Measurements from ENCODE around the gene CDCA7L.

The CDCA7L gene, protein sequence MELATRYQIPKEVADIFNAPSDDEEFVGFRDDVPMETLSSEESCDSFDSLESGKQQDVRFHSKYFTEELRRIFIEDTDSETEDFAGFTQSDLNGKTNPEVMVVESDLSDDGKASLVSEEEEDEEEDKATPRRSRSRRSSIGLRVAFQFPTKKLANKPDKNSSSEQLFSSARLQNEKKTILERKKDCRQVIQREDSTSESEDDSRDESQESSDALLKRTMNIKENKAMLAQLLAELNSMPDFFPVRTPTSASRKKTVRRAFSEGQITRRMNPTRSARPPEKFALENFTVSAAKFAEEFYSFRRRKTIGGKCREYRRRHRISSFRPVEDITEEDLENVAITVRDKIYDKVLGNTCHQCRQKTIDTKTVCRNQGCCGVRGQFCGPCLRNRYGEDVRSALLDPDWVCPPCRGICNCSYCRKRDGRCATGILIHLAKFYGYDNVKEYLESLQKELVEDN

DNA sequence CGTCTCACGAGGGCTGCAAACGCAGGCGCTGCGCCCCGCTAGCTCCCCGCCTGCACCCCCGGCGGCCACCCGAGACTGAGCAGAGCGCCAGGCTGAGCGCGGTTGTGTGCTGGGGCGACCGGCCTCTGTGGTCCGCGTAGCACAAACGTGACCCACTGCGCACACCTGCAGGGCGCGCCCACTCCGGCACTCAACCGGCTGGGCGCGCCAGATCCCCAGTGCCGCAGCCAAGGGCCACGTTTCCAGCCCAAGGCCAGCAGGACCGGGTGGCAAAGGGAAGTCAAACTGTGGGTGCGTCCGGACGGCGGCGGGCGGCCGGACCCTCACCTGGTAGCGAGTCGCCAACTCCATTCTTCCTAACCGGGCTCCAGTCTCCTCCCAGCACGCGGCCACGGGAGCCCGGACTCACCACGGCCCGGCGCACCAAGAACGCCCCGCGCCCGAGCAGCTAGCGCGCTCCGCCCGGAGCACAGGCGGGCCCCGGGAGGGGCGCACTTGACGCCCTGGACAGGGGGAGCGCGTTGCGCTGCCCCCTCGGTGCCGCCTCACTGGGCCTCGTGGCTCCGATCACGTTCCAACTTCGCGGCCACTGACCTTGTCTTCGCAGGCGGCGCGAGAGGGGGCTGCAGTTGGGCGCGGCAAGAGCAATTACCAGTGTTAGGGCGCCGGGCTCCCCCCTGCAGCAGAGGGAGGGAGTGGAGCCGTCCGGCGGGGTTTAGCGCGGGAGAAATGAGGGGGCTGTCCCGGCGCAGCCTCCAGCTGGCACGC is at the start of gene CDCA7L:
TSS of gene CDCA7L (minus strand) at position 446 of the 768 bp plus-strand sequence. CDS start at position 351, 95 bp downstream.
- no peak for DNase-seq

DNA sequence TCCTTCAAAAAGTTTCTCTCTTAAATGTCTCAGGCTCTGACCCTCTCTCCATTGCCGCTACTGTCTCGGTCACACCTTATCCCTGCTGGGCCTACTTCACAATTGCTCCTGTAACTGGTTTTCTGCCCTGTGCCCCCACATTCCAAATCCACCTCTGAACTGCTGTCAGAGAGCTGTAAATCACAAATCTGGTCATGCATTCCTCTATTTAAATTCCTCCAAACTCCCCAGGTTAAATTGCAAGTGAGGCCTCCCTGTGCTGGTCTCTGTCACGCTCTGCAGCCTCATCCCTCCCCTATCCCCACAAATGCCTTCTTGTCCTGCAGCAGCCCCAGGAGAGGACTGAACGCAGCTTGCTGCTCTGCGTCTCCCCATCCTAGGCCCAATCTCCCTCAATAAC is 40.4 kb upstream of the CDCA7L start:
- DNase-seq, result no peak

DNA sequence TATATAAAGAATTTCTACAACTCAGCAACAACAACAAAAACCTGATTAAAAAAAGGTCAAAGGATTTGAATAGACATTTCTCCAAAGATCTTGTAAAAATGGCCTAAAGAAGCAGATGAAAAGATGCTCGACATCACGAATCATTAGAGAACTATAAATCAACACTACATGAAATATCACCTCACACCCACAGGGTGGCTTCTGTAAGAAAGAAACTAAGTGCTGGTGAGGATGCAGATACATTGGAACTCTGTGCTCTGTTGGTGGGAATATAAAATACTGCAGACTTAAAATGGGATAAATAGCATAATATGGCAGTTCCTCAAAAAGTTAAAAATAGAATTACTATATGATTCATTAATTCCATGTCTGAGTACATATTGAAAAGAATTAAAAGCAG is 38.3 kb upstream of the CDCA7L start:
- no peak for DNase-seq

DNA sequence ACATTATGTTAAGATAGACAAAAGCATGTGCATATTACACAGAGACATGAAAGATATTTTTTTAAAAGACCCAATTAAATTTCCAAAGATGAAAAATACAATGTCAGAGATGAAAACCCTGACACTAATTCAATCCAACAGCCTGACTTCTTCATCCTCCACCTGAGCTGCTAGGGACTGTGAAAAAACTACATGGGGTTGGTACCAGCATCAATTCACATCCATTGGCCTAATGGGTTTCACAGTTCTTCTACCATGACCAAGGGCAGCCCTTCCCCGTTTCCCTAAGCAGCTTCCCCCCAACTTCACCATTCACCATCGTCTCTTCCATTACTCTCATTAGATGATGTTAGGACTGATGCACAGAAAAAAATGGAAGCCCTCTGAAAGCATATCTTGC is 37.4 kb upstream of the CDCA7L start:
- no peak for DNase-seq

DNA sequence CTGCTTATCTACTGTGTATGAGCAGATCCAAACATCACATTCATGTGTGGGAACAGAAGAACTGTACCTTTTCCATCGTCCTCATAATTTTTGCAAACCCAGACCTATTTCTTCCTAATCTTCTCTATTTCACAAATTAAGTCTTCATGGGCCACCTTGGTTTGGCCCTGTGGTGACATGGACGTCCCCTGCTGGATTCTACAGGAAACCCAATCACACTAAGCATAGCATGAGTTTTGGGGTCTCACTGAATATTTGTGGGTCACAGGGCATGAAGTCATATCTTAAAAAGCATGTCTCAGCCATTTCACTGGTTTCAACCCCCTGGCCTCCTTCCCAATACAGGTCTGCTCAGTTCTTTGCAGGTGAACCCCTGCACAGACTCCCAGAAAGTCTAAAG is 35.8 kb upstream of the CDCA7L start:
- DNase-seq, result no peak

DNA sequence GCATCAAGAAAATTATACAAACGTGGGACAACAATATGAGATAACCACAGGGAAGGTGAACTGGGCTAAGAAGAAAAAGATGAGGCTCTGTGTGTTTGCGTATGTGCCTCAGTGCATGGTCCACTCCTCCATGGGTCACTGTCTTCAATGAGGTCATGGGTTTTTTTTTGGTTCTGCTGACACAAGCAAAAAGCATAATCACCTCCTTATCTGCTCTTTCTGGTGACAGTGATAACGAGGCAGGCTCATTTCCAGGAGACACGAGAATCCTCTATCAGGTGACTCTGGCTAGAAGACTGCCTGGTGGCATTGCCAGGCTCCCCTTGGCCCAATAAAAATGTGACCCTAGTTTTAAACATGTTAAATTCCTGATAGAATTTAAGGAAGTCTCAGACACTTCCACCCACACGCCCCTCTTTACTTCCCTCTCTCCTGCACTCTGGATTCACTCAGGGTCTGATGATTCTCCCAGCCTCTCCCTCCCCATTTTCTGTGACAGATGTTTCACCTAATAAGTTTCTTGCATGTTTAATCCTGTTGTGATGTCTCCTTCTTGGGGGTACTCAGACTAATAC is 35.3 kb upstream of the CDCA7L start:
- no peak for DNase-seq

DNA sequence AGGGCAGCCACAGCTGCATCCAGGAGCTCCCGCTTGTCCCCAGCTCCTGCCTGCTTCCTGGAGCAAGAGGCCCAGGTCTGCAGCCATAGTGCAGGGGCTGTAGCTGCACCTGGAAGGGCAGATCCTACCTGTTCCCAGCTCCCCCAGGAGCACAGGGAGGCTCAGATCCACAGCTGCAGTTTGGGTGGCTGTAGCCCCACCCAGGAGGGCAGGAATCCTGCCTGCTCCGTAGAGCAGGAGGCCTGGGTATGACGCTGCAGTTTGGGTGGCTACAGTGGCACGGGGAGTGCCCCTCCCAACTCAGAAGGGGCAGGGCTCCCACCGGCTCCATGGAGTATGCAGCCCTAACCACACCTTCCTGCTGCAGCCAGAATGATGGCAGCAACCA is 26.7 kb upstream of the CDCA7L start:
- no peak for DNase-seq

DNA sequence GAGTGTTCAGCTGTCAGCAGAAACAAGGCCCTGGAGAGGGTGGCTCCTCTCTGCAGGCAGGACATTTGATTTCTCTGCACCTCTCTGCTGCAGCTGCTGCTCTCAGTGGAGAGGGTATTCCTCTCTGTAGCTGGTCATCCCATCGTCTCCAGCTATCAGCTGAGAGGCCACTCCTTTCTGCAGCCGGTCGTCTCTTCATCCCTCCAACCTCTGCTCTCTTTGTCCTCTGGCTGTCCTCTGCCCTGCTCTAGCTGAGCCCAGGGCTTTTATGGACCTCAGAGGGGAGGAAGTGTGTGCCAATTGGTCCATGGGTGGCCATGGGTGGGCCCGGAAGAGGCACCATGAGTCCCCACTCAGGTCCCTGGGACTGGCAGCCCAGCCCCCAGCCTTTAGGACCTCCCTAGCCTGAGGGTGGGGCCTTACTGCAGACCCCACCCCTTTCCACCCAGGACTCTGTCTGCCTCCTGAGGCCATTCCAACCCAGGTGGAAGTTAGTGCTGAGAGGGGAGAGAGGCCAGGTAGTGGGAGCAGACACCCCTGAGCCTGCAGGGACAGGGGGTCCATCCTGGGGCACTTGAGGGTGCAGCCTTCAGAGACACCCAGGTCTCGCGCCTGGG is 26.2 kb upstream of the CDCA7L start:
- DNase-seq, result no peak

DNA sequence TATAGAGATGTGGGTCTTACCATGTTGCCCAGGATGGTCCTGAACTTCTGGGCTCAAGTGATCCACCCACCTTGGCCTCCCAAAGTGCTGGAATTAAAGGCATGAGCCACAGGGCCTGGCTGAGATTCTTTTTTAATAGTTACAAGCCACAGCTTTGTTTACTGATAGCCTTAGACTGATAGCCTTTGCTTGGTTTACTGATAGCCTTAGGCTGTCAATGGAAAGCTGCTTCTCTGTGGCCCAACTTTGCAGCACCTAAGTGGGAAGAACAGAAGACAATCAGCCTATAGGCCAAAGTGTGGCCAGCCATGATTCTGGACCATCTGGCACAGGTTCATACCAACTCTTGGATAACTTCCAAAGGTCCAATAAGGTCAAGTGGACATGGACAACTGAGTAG is 24.1 kb upstream of the CDCA7L start:
- no peak for DNase-seq

DNA sequence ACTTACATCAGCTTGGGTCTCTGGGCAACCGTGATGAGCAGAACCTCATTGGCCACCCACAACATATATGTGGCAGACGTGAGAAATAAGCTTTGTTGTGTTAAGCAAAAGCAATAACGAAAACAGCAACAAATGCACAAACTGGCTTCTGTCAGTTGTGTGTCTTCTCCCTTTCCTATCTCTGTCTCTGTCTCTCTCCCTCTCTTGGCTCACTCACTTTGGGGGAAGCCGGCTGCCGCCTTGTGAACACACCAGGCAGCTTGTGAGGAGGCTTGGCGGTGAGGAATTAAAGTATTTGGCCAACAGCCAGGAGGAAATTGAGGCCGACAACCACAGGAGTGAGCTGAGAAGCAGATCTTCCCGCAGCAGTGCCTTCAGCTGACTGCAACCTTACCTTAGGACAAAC is 21.9 kb upstream of the CDCA7L start:
- no peak for DNase-seq

DNA sequence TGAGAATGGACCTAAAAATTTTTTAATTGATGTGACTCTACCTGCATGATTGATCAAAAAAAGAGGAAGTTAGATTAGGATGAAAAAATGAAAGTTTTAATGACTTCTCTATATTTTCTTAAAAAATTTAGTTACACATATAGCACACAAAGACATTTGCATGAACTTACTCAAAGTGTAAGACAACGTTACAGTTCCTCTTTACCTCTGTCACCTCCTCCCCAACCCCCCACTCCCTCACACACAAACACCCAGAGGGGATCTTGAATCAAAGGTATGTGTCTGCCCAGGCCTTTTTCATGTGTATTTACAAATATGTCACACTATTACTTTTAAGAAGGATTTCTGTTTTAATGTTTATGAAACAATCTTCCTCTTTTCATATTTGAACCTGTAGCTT is 20.6 kb upstream of the CDCA7L start:
- no peak for DNase-seq

DNA sequence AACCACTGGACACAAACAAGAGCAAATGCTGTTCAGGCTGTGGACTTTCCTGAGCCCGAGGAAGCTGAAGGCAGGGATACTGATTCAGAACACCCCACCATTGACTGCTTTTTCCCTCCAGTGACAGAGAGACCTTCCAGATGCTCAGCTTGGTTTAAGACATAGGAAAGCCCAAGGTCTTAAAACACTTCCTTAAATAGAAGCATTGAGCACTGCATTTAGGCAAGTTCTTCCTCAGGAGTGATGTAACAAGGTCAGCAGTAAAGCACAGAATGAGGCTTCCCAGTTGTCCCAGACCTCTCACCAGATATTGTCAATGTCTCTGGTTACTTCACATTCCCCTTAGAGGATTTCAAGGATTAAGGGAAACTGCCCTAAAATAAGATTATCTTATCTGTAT is 19.6 kb upstream of the CDCA7L start:
- DNase-seq, result no peak

DNA sequence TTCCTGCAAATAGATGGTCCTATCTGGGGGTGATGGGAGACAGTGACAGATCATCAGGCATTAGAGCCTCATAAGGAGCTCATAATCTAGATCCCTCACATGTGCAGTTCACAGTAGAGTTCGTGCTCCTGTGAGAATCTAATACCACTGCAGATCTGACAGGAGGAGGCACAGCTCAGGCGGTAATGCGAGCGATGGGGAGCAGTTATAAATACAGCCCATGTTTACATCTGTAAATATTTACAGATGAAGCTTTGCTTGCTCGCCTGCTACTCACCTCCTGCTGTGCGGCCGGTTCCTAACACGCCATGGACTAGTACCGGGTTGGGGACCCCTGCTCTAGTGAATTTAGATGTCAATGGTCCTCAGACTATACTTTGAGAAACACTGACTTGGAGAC is 17.0 kb upstream of the CDCA7L start:
- DNase-seq, result no peak

DNA sequence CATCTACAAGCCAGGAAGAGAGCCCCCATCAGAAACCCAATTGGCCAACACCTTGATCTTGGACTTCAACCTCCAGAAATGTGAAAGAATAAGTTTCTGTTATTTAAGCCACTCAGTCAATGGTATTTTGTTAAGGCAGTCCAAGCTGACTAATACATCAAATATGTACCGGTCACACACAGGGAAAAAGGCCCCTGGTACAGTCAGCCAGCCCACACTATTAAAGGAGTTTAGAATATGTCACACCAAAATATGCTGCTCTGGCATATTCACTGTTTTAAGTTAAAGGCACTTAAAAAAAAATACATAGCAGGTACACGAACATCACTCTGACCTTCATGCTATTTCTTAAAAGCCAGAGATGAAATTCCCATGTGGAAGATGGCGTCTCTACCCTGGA is 15.2 kb upstream of the CDCA7L start:
- DNase-seq, result no peak

DNA sequence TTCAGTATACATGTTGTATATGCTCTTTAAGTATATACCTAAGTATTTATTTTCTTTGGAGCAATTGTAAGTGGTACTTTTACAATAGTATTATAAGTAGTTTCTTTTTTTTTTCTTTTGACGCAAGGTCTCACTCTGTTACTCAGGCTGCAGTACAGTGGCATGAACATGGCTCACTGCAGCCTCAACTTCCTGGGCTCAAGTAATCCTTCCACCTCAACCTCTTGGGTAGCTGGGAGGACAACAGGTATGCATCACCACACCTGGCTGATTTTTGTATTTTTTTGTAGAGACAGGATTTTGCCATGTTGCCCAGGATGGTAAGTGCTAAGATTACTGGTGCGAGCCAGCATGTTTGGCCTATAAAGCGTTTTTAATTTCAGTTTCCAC is 13.7 kb upstream of the CDCA7L start:
- no peak for DNase-seq

DNA sequence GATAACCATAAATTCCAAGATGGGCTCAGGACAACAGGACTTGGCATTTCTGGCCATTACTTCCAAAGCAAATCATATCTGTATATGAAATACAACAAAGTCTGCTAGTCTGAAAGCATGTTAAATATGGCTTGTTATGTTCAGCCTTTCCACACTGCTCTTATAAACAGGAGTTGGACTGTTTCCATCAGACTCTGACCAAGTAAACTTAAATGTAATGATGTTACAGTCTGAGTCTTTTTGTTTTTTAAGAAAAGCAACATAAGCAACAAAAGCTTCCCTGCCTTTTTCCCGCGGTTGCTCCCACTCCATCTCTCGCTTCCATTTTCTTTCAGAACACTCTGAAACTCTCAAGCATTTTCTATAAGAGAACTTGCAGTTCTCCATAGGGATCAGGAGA is 8.1 kb upstream of the CDCA7L start:
- no peak for DNase-seq

DNA sequence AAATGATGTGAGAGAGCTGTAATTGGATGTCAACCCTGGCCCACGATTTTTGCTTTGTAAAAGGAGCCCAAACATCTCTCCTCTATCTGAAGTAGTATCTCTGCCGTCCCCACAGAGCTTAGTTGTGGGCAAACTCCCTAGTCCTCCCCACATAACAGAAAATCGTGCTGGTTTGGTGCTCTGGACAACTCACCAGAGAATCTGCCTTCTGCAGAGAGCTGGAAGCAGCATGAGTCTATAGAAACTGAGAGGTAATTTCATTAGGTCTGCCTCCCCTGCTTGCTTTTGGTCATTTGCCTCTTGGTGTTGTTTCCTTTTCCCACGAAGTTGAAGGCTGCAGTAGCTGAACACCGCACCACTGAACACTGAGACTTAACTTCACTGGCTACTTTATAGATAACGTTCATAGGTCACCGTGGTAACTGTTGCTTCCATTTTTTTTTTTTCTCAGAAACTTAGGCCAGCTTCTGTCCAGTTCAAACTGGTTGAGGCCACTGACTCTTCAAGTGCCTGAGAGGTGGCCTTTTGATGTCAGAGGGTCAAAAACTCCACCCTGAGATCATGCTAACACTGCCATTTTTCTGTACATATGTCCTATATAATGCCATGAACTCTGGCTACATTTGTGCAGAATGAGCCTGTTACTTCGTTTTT is 3.3 kb upstream of the CDCA7L start:
- DNase-seq, result no peak

DNA sequence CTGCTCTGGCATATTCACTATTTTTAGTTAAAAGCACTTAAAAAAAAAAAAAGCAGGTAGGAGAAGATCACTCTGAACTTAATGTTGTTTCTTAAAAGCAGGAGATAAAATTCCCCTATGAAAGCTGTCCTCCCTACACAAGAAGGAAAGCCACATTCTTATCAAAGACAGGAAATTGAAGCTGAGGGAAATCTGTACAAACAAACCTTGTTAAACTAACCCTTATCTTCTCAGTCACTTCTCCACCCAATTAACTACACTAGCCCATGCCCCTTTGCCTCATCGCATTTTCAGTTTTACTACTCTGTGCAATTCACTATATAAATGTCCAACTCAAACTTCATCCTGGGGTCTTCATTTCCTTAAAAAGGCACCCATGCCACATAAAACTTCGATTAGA is 2.7 kb upstream of the CDCA7L start:
- no peak for DNase-seq

DNA sequence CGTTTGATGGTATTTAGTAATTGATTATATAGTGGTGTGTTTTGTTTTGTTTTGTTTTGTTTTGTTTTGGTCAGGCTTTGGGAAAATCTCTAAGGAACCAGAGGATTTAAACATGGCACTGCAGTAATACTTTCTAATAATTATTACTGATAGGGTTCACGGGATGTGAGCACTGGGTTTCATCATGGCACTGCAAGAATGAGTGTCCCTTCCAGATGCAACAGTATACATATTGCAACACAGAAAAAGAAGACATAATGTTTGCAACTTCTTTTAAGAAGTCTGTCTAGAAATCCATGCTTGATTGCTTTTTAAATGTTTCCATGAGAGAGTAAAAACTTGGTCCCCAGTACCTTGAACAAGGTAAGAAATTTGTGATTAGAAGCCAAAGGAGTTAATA is 2.2 kb upstream of the CDCA7L start:
- no peak for DNase-seq

DNA sequence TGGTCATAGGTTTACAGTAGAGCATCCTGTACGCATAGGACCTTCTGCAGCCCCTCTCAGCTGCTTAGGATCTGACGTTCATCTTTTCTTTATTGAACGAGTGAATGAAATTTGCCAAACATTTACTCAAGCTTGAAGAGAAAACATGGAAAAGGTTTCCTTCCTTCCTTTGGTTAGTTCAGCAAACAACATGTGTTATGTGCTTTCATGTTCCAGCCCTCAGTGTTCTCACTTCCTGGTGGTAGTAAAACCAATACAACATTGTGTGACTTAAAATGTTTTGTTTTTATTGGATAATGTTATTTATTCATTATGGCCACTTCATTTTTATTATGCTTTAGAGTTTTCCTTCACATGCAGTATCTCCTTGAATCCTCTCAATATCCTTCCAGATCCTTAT is 1.4 kb upstream of the CDCA7L start:
- no peak for DNase-seq

DNA sequence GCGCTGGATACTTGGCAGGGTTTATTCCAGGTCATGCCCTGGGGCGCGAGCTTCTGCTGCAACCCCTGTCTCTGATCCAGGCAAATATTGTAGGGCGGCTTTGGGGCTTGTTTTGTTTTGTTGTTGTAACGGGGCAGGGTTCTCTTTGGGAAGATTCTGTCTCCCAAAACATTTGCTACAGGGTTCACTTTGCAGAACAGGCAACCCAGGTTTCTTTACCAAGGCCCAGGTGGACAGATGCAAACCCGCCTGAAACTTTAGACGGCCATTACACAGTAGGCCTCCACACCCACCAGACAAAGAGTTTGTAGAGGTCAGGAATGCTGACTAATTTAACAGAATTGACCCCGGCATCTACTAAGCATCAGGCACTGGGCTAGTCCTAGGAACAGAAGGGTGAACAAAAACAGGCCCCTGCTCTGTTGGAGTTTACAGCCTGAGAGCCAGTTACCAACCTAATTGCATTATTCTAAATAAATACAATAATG is 567 bp upstream of the CDCA7L start:
- no peak for DNase-seq

DNA sequence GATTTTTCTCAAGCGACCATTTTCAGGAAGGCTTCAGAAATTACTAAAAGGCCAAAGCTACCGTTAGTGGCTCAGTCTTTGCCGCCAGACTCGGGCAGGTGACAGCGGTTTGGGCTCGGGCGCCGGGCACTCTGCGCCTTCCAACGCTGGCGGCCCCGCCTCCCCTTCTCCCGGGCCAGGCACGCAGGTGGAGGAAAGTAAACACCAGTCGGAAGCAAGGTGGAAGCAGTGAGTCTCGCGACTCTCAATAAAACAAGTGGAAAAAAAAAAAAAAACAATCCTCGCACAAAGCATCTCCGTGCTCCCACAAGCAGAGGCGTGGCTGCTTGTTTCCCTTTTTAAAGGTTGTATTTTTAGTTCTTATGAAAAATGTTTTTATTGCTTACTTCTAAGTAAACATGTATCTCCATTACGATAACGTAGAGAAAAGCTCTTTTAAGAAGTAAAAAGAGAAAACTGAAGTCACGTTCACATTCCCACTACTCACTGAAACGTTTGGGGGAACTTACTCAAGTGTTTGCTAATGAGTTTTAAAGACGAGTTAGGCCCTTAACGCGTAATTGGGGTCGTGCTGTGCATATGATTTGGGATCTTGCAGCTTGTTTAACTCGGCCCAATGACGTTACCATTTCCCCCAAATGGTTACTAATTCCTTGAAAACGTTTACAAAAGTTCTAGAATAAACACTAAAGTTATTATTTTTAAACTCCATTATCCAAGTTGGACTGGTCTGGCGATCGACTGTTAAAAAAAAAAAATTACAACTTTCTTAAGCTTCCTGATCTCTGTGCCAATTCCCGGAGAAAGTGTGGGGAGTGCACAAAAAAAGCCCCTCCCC is 864 bp downstream of the CDCA7L start:
- DNase-seq, result no peak
